Measurements from ENCODE around the gene SMPD3. TPM values are rescaled to one million over a fixed set of nuclear protein-coding genes. Genes with fewer than 3 reads are reported as not detected.
A peak's percentile ranks its signal among the peaks of the same experiment; 100 is the strongest.

Gene SMPD3
- total RNA-seq, 4 donors from 2014 or later = 19.0 to 353 (median 206) TPM

GRCh38 chr16:68356919-68357286, 91.4 kb downstream of the SMPD3 start:
- Histone ChIP-seq H3K27me3 (no peaks in the 10 kb centered on the region), H3K27ac (peak overlapping the region in 1 of 4 donors; percentile 18), H3K4me3 (peak overlapping the region in 2 of 4 donors; percentile 13 to 22), H3K4me1 (peaks cover 0 to 20% (median 13%) of the 10 kb centered on the region in 4 donors), H3K36me3 (peaks cover 0 to 67% (median 0%) of the 10 kb centered on the region in 3 donors), H3K9me3 (no peaks in the 10 kb centered on the region)
- TF ChIP-seq POLR2A (IDR thresholded peaks at IDR 0.05) (no peak), CTCF (IDR thresholded peaks at IDR 0.05) (no peak)
- DNase-seq = no peak

- Histone ChIP-seq H3K27ac (peak overlapping the region in 1 of 4 donors; percentile 18), H3K4me1 (peaks cover 3 to 20% (median 15%) of the 10 kb centered on the region in 4 donors), H3K4me3 (peak overlapping the region in 2 of 4 donors; percentile 13 to 22), H3K9me3 (no peaks in the 10 kb centered on the region), H3K27me3 (no peaks in the 10 kb centered on the region), H3K36me3 (peaks cover 0 to 67% (median 0%) of the 10 kb centered on the region in 3 donors)
- no peak for TF ChIP-seq POLR2A (IDR thresholded peaks at IDR 0.05)
- TF ChIP-seq CTCF (IDR thresholded peaks at IDR 0.05) = peak in 1 of 6 experiments; percentile 25
- peak; percentile 54 to 89 (median 80) for DNase-seq
These were observed 91.9 kb downstream of the SMPD3 start for GRCh38 chr16:68356249-68356918.

GRCh38 chr16:68355447-68356248, 92.7 kb downstream of the SMPD3 start:
- Histone ChIP-seq H3K36me3 (peaks cover 0 to 66% (median 0%) of the 10 kb centered on the region in 3 donors), H3K27ac (no peak overlapping the region), H3K9me3 (no peaks in the 10 kb centered on the region), H3K27me3 (no peaks in the 10 kb centered on the region), H3K4me1 (peaks cover 3 to 20% (median 16%) of the 10 kb centered on the region in 4 donors), H3K4me3 (peak overlapping the region in 2 of 4 donors; percentile 13 to 22)
- no peak for DNase-seq
- TF ChIP-seq CTCF (IDR thresholded peaks at IDR 0.05) = peak in 1 of 6 experiments; percentile 6
- no peak for TF ChIP-seq POLR2A (IDR thresholded peaks at IDR 0.05)

GRCh38 chr16:68354816-68355215, 93.5 kb downstream of the SMPD3 start:
- DNase-seq = no peak
- no peaks in the 10 kb centered on the region for H3K9me3 ChIP-seq
- peaks cover 0 to 68% (median 0%) of the 10 kb centered on the region in 3 donors for H3K36me3 ChIP-seq
- TF ChIP-seq POLR2A (IDR thresholded peaks at IDR 0.05) (no peak), CTCF (IDR thresholded peaks at IDR 0.05) (no peak)
- no peaks in the 10 kb centered on the region for H3K27me3 ChIP-seq
- no peak overlapping the region for H3K4me3 ChIP-seq
- H3K27ac ChIP-seq = no peak overlapping the region
- H3K4me1 ChIP-seq = peaks cover 3 to 20% (median 16%) of the 10 kb centered on the region in 4 donors

GRCh38 chr16:68353366-68353765, 94.9 kb downstream of the SMPD3 start:
- Histone ChIP-seq H3K4me1 (peaks cover 3 to 20% (median 16%) of the 10 kb centered on the region in 4 donors), H3K36me3 (peaks cover 0 to 81% (median 0%) of the 10 kb centered on the region in 3 donors), H3K9me3 (no peaks in the 10 kb centered on the region), H3K27me3 (no peaks in the 10 kb centered on the region), H3K27ac (no peak overlapping the region), H3K4me3 (no peak overlapping the region)
- TF ChIP-seq CTCF (IDR thresholded peaks at IDR 0.05) (no peak), POLR2A (IDR thresholded peaks at IDR 0.05) (no peak)
- DNase-seq = peak in 1 of 3 donors; percentile 43
